ENCODE results near the gene ANO10.
"Not testable (repeated sequence)": the region's sequence is repeated elsewhere in the genome, so short reads cannot be mapped to it uniquely, and the experiment has no call there.

The ANO10 gene

GRCh38 chr3:43489930-43490329, 131.9 kb downstream of the ANO10 start:
- ATAC-seq (ENCODE audit: low read depth) (no peak), DNase-seq (ENCODE audit: low spot score) (no peak)
- H3K36me3 ChIP-seq (ENCODE audit: low read depth) = no peaks in the 10 kb centered on the region
- no peaks in the 10 kb centered on the region for H3K4me1 ChIP-seq (ENCODE audit: insufficient read depth, poor library complexity, severe bottlenecking)
- TF ChIP-seq CTCF (IDR thresholded peaks at IDR 0.05; ENCODE audit: poor library complexity, severe bottlenecking) = no peak
- H3K9me3 ChIP-seq (ENCODE audit: severe bottlenecking) = no peaks in the 10 kb centered on the region
- no peaks in the 10 kb centered on the region for H3K27me3 ChIP-seq (ENCODE audit: insufficient read depth, poor library complexity, severe bottlenecking)
- H3K27ac ChIP-seq (ENCODE audit: poor library complexity, severe bottlenecking) = no peak overlapping the region
- H3K4me3 ChIP-seq (ENCODE audit: severe bottlenecking) = no peak overlapping the region

- H3K9me3 ChIP-seq (ENCODE audit: severe bottlenecking) = no peaks in the 10 kb centered on the region
- H3K36me3 ChIP-seq (ENCODE audit: low read depth) = no peaks in the 10 kb centered on the region
- H3K27ac ChIP-seq (ENCODE audit: poor library complexity, severe bottlenecking) = no peak overlapping the region
- H3K4me1 ChIP-seq (ENCODE audit: insufficient read depth, poor library complexity, severe bottlenecking) = no peaks in the 10 kb centered on the region
- TF ChIP-seq CTCF (IDR thresholded peaks at IDR 0.05; ENCODE audit: poor library complexity, severe bottlenecking) = no peak
- H3K27me3 ChIP-seq (ENCODE audit: insufficient read depth, poor library complexity, severe bottlenecking) = no peaks in the 10 kb centered on the region
- no peak for ATAC-seq (ENCODE audit: low read depth)
- no peak overlapping the region for H3K4me3 ChIP-seq (ENCODE audit: severe bottlenecking)
- no peak for DNase-seq (ENCODE audit: low spot score)
Measured at GRCh38 chr3:43485931-43486330, 135.9 kb downstream of the ANO10 start.

- H3K4me3 ChIP-seq (ENCODE audit: severe bottlenecking) = no peak overlapping the region
- DNase-seq (ENCODE audit: low spot score) = no peak
- TF ChIP-seq CTCF (IDR thresholded peaks at IDR 0.05; ENCODE audit: poor library complexity, severe bottlenecking) = no peak
- H3K27ac ChIP-seq (ENCODE audit: poor library complexity, severe bottlenecking) = no peak overlapping the region
- no peak for ATAC-seq (ENCODE audit: low read depth)
- H3K9me3 ChIP-seq (ENCODE audit: severe bottlenecking) = no peaks in the 10 kb centered on the region
- no peaks in the 10 kb centered on the region for H3K4me1 ChIP-seq (ENCODE audit: insufficient read depth, poor library complexity, severe bottlenecking)
- no peaks in the 10 kb centered on the region for H3K36me3 ChIP-seq (ENCODE audit: low read depth)
- H3K27me3 ChIP-seq (ENCODE audit: insufficient read depth, poor library complexity, severe bottlenecking) = no peaks in the 10 kb centered on the region
Measured at GRCh38 chr3:43484926-43485488, 136.8 kb downstream of the ANO10 start.

- DNase-seq (ENCODE audit: low spot score) (no peak), ATAC-seq (ENCODE audit: low read depth) (no peak)
- TF ChIP-seq CTCF (IDR thresholded peaks at IDR 0.05; ENCODE audit: poor library complexity, severe bottlenecking) = no peak
- Histone ChIP-seq H3K9me3 (ENCODE audit: severe bottlenecking) (no peaks in the 10 kb centered on the region), H3K4me3 (ENCODE audit: severe bottlenecking) (no peak overlapping the region), H3K27me3 (ENCODE audit: insufficient read depth, poor library complexity, severe bottlenecking) (no peaks in the 10 kb centered on the region), H3K4me1 (ENCODE audit: insufficient read depth, poor library complexity, severe bottlenecking) (no peaks in the 10 kb centered on the region), H3K27ac (ENCODE audit: poor library complexity, severe bottlenecking) (no peak overlapping the region), H3K36me3 (ENCODE audit: low read depth) (no peaks in the 10 kb centered on the region)
Measured at GRCh38 chr3:43481375-43481774, 140.4 kb downstream of the ANO10 start.

- not testable (repeated sequence) for H3K36me3 ChIP-seq (ENCODE audit: low read depth); H3K27ac ChIP-seq (ENCODE audit: poor library complexity, severe bottlenecking); H3K27me3 ChIP-seq (ENCODE audit: insufficient read depth, poor library complexity, severe bottlenecking); ATAC-seq (ENCODE audit: low read depth); H3K4me3 ChIP-seq (ENCODE audit: severe bottlenecking); H3K4me1 ChIP-seq (ENCODE audit: insufficient read depth, poor library complexity, severe bottlenecking); DNase-seq (ENCODE audit: low spot score); H3K9me3 ChIP-seq (ENCODE audit: severe bottlenecking)
Measured at GRCh38 chr3:43478839-43479238, 143.0 kb downstream of the ANO10 start.

Data from RWPE2 (cell line).